OCI-LY7 (cell line): ENCODE measurements around the gene GJC2. TPM values are rescaled to one million over a fixed set of nuclear protein-coding genes. Genes with fewer than 3 reads are reported as not detected.

Source experiments
- BruUV-seq: library from RNA; stranded (reverse); fragments of 400-500 nt; replicated peaks from 2 replicates; lab custom pipeline; 2021; lab: Mats Ljungman, UMichigan
- CTCF ChIA-PET: fragments of 300-600 bp; sonication (Branson Sonifier 250); formaldehyde crosslinking; loops from one replicate; lab custom pipeline; 2022; ENCODE audit warnings: antibody characterized with exemption; ENCODE audit not compliant: unreplicated experiment; lab: Charles Lee
- POLR2A ChIA-PET: fragments of 300-600 bp; sonication (Branson Sonifier 250); formaldehyde crosslinking; loops from one replicate; lab custom pipeline; 2022; ENCODE audit warnings: antibody characterized with exemption; lab: Charles Lee
- DNase-seq: peaks from one replicate; pipeline ENCODE4 v3.0.0-alpha.2; 2015; ENCODE audit warnings: low spot score
- H2AFZ ChIP-seq: fragments of 200-600 bp; sonication (generic), shearing (Covaris generic); 2 replicates; pipeline ENCODE4 v1.6.1; 2014; ENCODE audit warnings: mild to moderate bottlenecking, antibody characterized with exemption, low read length, moderate library complexity
- H3K27ac ChIP-seq: fragments of 200-600 bp; sonication (generic); 2 replicates; pipeline ENCODE4 v1.5.1; 2014; ENCODE audit warnings: mixed run types, low read depth, mild to moderate bottlenecking, moderate library complexity, low read length, inconsistent platforms; ENCODE audit not compliant: poor library complexity, severe bottlenecking
- H3K36me3 ChIP-seq: fragments of 200-600 bp; sonication (generic); 2 replicates; pipeline ENCODE4 v1.6.1; 2014; ENCODE audit warnings: mild to moderate bottlenecking, antibody characterized with exemption, low read length, moderate library complexity, mixed read lengths; ENCODE audit not compliant: insufficient read depth
- H3K4me1 ChIP-seq: fragments of 200-600 bp; sonication (generic); 2 replicates; pipeline ENCODE4 v1.5.1; 2014; ENCODE audit warnings: mild to moderate bottlenecking, low read length; ENCODE audit not compliant: insufficient read depth, poor library complexity, severe bottlenecking
- H3K4me2 ChIP-seq: fragments of 200-600 bp; sonication (generic); 2 replicates; pipeline ENCODE4 v1.6.1; 2014; ENCODE audit warnings: mild to moderate bottlenecking, low read length
- H3K4me3 ChIP-seq: fragments of 200-600 bp; sonication (generic); 2 replicates; pipeline ENCODE4 v1.5.1; 2014; ENCODE audit warnings: mild to moderate bottlenecking, low read depth, low read length; ENCODE audit not compliant: poor library complexity, severe bottlenecking
- H3K79me2 ChIP-seq: fragments of 200-600 bp; sonication (generic); 2 replicates; pipeline ENCODE4 v1.6.1; 2016; ENCODE audit warnings: low read depth, mild to moderate bottlenecking, low read length, moderate library complexity, mixed read lengths; ENCODE audit not compliant: insufficient read depth
- H3K9me2 ChIP-seq: fragments of 200-600 bp; sonication (generic); 2 replicates; pipeline ENCODE4 v1.6.1; 2016; ENCODE audit warnings: mild to moderate bottlenecking, low read length, mixed read lengths; ENCODE audit not compliant: insufficient read depth
- H3K9me3 ChIP-seq: fragments of 200-600 bp; sonication (generic); 2 replicates; pipeline ENCODE4 v1.6.1; 2014; ENCODE audit warnings: mild to moderate bottlenecking, mixed run types, low read length, mixed read lengths
- H4K20me1 ChIP-seq: fragments of 200-600 bp; sonication (generic); 2 replicates; pipeline ENCODE4 v1.6.1; 2014; ENCODE audit warnings: mild to moderate bottlenecking, antibody characterized with exemption, low read length, moderate library complexity, mixed read lengths; ENCODE audit not compliant: insufficient read depth
- CTCF ChIP-seq: fragments of 200-600 bp; sonication (generic); conservative IDR thresholded peaks from 2 replicates; pipeline ENCODE4 v1.5.1; 2014; ENCODE audit warnings: mild to moderate bottlenecking, antibody characterized with exemption, low read length, moderate library complexity, mixed read lengths
- EZH2phosphoT487 ChIP-seq: fragments of 200-600 bp; sonication (generic); IDR thresholded peaks from 2 replicates; pipeline ENCODE4 v1.6.1; 2018; ENCODE audit warnings: low read depth, borderline replicate concordance, mild to moderate bottlenecking, mixed run types, antibody characterized with exemption, low read length, moderate library complexity, mixed read lengths
- intact Hi-C: fragments of 100-400 bp; cut with micrococcal nuclease; formaldehyde crosslinking; loops from one replicate; pipeline ENCODE4 v1.10.0; 2022; ENCODE audit not compliant: unreplicated experiment
- total RNA-seq, 2 experiments: library from RNA; depleted of rRNA in 1 of 2; stranded (reverse); fragments of >200 nt in 1 of 2; shearing (Covaris generic) in 1 of 2; gene quantifications; 2 replicates each; pipeline ENCODE4 v1.2.3, GENCODE V29; 2014 to 2022

GJC2 gene
- total RNA-seq, 2 experiments from 2014 or later: 0.22 to 0.80 TPM

GRCh38 chr1:228164561-228165371 lies 15.0 kb downstream of the GJC2 start:
- H3K9me3 ChIP-seq: no peaks in the 10 kb centered on the region
- TF ChIP-seq EZH2phosphoT487 (no peak), CTCF (no peak)
- TSS peak; percentile 92 for BruUV-seq
- peak overlapping the region; percentile 64 for H3K27ac ChIP-seq
- ChIA-PET CTCF (interaction anchor here (0.6 to 1.0 kb wide), 5 partner anchors 12 to 315 kb away, joined by 3 to 7 read pairs (median 3); no protein-coding TSS in a partner anchor), POLR2A (interaction anchor here (0.6 to 2.5 kb wide), 9 partner anchors 11 to 242 kb away, joined by 3 to 19 read pairs (median 5); partner anchors contain the start of genes GUK1 and TRIM11)
- H2AFZ ChIP-seq: peak overlapping the region; percentile 65; the same call in 1 of the 2 replicates
- no peak for DNase-seq
- H3K79me2 ChIP-seq: peaks cover 11% of the 10 kb centered on the region; the same call in 1 of the 2 replicates
- intact Hi-C loops: loop anchor here (5.0 kb wide), 2 partner anchors 82 to 377 kb away; partner anchors contain the start of gene ARF1
- no peaks in the 10 kb centered on the region for H3K9me2 ChIP-seq
- H3K4me2 ChIP-seq: peak overlapping the region; percentile 99
- H4K20me1 ChIP-seq: peaks cover 5% of the 10 kb centered on the region; the same call in 1 of the 2 replicates
- H3K4me1 ChIP-seq: peaks cover 25% of the 10 kb centered on the region
- no peaks in the 10 kb centered on the region for H3K36me3 ChIP-seq
- peak overlapping the region; percentile 86 for H3K4me3 ChIP-seq

- Histone ChIP-seq H3K9me2 (no peaks in the 10 kb centered on the region), H3K27ac (peak within 1 kb of the TSS; percentile 83), H4K20me1 (peaks cover 5% of the 10 kb centered on the region; the same call in 1 of the 2 replicates), H3K4me2 (peak within 1 kb of the TSS; percentile 99), H3K79me2 (peaks cover 11% of the 10 kb centered on the region; the same call in 1 of the 2 replicates), H3K36me3 (no peaks in the 10 kb centered on the region), H2AFZ (peak within 1 kb of the TSS; percentile 65; the same call in 1 of the 2 replicates), H3K4me1 (peaks cover 25% of the 10 kb centered on the region), H3K9me3 (no peaks in the 10 kb centered on the region), H3K4me3 (peak within 1 kb of the TSS; percentile 86)
- intact Hi-C loops: loop anchor here (1.0 to 5.0 kb wide), 7 partner anchors 27 to 378 kb away; partner anchors contain the start of gene ARF1
- DNase-seq: peak; percentile 99
- BruUV-seq: no TSS peak
- ChIA-PET POLR2A (interaction anchor here (0.6 to 2.5 kb wide), 15 partner anchors 11 to 1180 kb away, joined by 3 to 19 read pairs (median 5); partner anchors contain the start of genes GUK1 and TRIM11), CTCF (interaction anchor here (0.6 to 1.1 kb wide), 5 partner anchors 11 to 314 kb away, joined by 3 to 7 read pairs (median 5); no protein-coding TSS in a partner anchor)
- TF ChIP-seq CTCF (peak; percentile 74), EZH2phosphoT487 (no peak)
Measured at GRCh38 chr1:228165372-228166169, 15.8 kb downstream of the GJC2 start, which contains the start of gene IBA57. IBA57 (plus strand) TSS chr1:228165804; CDS start chr1:228165817, 13 bp downstream.
